Right atrium auricular region (tissue), 2 donors: ENCODE measurements around the gene MX2. TPM values are rescaled to one million over a fixed set of nuclear protein-coding genes. Genes with fewer than 3 reads are reported as not detected.

ENCODE experiments used
- DNase-seq: peaks from one replicate; pipeline ENCODE4 v3.0.0-alpha.2; 2019; ENCODE audit warnings: low spot score
- H3K27ac ChIP-seq, 2 donors: fragments of 200-600 bp; sonication (generic); 1 replicate in 1 of 2; 2 replicates in 1 of 2; pipeline ENCODE4 v1.5.1; 2016 to 2019
- H3K27me3 ChIP-seq, 2 donors: fragments of 200-600 bp; sonication (generic); one replicate each; pipeline versions ENCODE4 v1.5.1 to v1.6.0; 2017 to 2019
- H3K36me3 ChIP-seq: fragments of 200-600 bp; sonication (generic); one replicate; pipeline ENCODE4 v1.5.1; 2016
- H3K4me1 ChIP-seq, 2 donors: fragments of 200-600 bp; sonication (generic); one replicate each; pipeline versions ENCODE4 v1.5.1 to v1.6.0; 2017 to 2019
- H3K4me3 ChIP-seq, 2 donors: fragments of 200-600 bp; sonication (generic); 1 replicate in 1 of 2; 2 replicates in 1 of 2; pipeline ENCODE4 v1.5.1; 2017 to 2019; ENCODE audit warnings: mild to moderate bottlenecking in 1 of 2, moderate library complexity in 1 of 2
- H3K9me3 ChIP-seq, 2 donors: fragments of 200-600 bp; sonication (generic); one replicate each; pipeline ENCODE4 v1.5.1; 2019
- CTCF ChIP-seq, 2 donors: fragments of 200-600 bp; sonication (generic); IDR thresholded peaks; one replicate each; pipeline ENCODE4 v1.5.1; 2019; ENCODE audit warnings: antibody characterized with exemption in 2 of 2
- total RNA-seq, 2 donors: library from RNA; depleted of rRNA; stranded (reverse); fragments of >200 nt; gene quantifications; one replicate each; pipeline ENCODE4 v1.1.0, GENCODE V29; 2016

Gene MX2
- total RNA-seq, 2 donors from 2014 or later, result 5.5 to 5.9 TPM

GRCh38 chr21:41345934-41346685 is 15.7 kb upstream of the MX2 start:
- no peak for TF ChIP-seq CTCF (IDR thresholded peaks at IDR 0.05)
- no peak for DNase-seq
- no peaks in the 10 kb centered on the region for H3K4me1 ChIP-seq
- H3K36me3 ChIP-seq, result no peaks in the 10 kb centered on the region
- H3K9me3 ChIP-seq, result no peaks in the 10 kb centered on the region
- H3K4me3 ChIP-seq, result no peak overlapping the region
- no peaks in the 10 kb centered on the region for H3K27me3 ChIP-seq
- no peak overlapping the region for H3K27ac ChIP-seq

GRCh38 chr21:41346758-41347157 is 15.1 kb upstream of the MX2 start:
- H3K36me3 ChIP-seq, result no peaks in the 10 kb centered on the region
- H3K27ac ChIP-seq, result no peak overlapping the region
- no peaks in the 10 kb centered on the region for H3K27me3 ChIP-seq
- TF ChIP-seq CTCF (IDR thresholded peaks at IDR 0.05), result no peak
- no peak for DNase-seq
- no peaks in the 10 kb centered on the region for H3K9me3 ChIP-seq
- H3K4me3 ChIP-seq, result no peak overlapping the region
- H3K4me1 ChIP-seq, result no peaks in the 10 kb centered on the region

- no peaks in the 10 kb centered on the region for H3K36me3 ChIP-seq
- H3K4me3 ChIP-seq, result no peak overlapping the region
- H3K27me3 ChIP-seq, result no peaks in the 10 kb centered on the region
- no peak for TF ChIP-seq CTCF (IDR thresholded peaks at IDR 0.05)
- H3K9me3 ChIP-seq, result no peaks in the 10 kb centered on the region
- no peak overlapping the region for H3K27ac ChIP-seq
- no peaks in the 10 kb centered on the region for H3K4me1 ChIP-seq
- no peak for DNase-seq
Measured at GRCh38 chr21:41348434-41348833, 13.4 kb upstream of the MX2 start.

- Histone ChIP-seq H3K36me3 (no peaks in the 10 kb centered on the region), H3K9me3 (no peaks in the 10 kb centered on the region), H3K27ac (no peak overlapping the region), H3K27me3 (no peaks in the 10 kb centered on the region), H3K4me1 (no peaks in the 10 kb centered on the region), H3K4me3 (no peak overlapping the region)
- no peak for TF ChIP-seq CTCF (IDR thresholded peaks at IDR 0.05)
- DNase-seq, result no peak
Measured at GRCh38 chr21:41349126-41349525, 12.7 kb upstream of the MX2 start.

- no peaks in the 10 kb centered on the region for H3K36me3 ChIP-seq
- H3K4me1 ChIP-seq, result no peaks in the 10 kb centered on the region
- no peak overlapping the region for H3K4me3 ChIP-seq
- no peaks in the 10 kb centered on the region for H3K9me3 ChIP-seq
- no peak overlapping the region for H3K27ac ChIP-seq
- no peak for TF ChIP-seq CTCF (IDR thresholded peaks at IDR 0.05)
- H3K27me3 ChIP-seq, result no peaks in the 10 kb centered on the region
- no peak for DNase-seq
Measured at GRCh38 chr21:41349619-41350390, 12.0 kb upstream of the MX2 start.
